CD4-positive, alpha-beta T cell treated with Interleukin-17A for 4 hours (primary cell): ENCODE results near the gene ODAD3.

ENCODE experiments used
- DNase-seq: peaks from one replicate; pipeline ENCODE4 v3.0.0-alpha.2; 2020; ENCODE audit warnings: mixed read lengths

ODAD3 gene

DNA sequence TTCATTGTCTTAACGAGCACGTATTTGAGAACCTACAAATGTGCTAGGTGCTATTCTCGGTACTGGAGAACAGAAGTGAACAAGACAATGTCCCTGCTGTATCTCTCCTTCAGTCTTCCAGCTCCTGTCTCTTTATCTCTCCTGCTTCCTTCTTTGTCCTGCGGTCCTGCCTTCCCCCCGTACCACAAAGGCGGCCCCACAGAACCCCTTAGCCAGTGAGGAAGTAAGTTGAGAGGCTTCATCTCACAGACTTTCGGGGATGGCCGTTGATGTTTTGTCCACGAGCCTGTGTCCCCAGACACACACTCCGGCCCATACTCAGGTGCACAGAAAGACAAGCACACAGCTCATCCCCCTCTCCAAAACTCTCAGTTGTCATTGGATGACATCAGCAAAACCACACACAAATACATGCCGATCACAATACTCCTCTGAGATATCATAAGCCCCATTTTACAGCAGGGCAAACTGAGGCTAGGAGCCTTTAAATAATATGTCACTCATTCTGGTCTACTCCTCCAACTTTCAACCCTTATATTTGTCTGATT, 61.0 kb downstream of the ODAD3 start:
- DNase-seq, result no peak

GRCh38 chr19:11373166-11373884, 61.6 kb downstream of the ODAD3 start:
- no peak for DNase-seq

GRCh38 chr19:11370744-11371143, 64.2 kb downstream of the ODAD3 start:
- DNase-seq, result no peak
